B cell (primary cell): ENCODE results near the gene SLC24A3. TPM values are rescaled to one million over a fixed set of nuclear protein-coding genes. Genes with fewer than 3 reads are reported as not detected.

ENCODE experiments used
- ATAC-seq: fragments of 200-7000 bp; cut with Tn5 transposase; one replicate; pipeline ENCODE4 v1.10.0; 2021; ENCODE audit warnings: low read depth, mild to moderate bottlenecking, moderate number of reproducible peaks, moderate library complexity
- CTCF ChIA-PET: fragments of 350-600 bp; sonication (Branson Sonifier 250); formaldehyde crosslinking; loops from one replicate; lab custom pipeline; 2021; ENCODE audit warnings: antibody characterized with exemption, inconsistent platforms; lab: Charles Lee
- POLR2A ChIA-PET: fragments of 350-600 bp; sonication (Branson Sonifier 250); formaldehyde crosslinking; loops from one replicate; lab custom pipeline; 2021; ENCODE audit warnings: antibody characterized with exemption; lab: Charles Lee
- DNase-seq: peaks from one replicate; pipeline ENCODE4 v3.0.0; 2013
- H2AFZ ChIP-seq: 2 replicates; pipeline ENCODE4 v1.6.1; 2012; ENCODE audit warnings: mild to moderate bottlenecking, low read depth, low read length; ENCODE audit not compliant: insufficient read depth, poor library complexity, severe bottlenecking
- H3K27ac ChIP-seq, 2 donors: 1 replicate in 1 of 2; 2 replicates in 1 of 2; pipeline ENCODE4 v1.5.1; 2012 to 2013; ENCODE audit warnings: low read length in 2 of 2, mild to moderate bottlenecking in 2 of 2, moderate library complexity in 1 of 2
- H3K27me3 ChIP-seq, 4 experiments: fragments of 200-600 bp in 1 of 4; sonication (generic) in 1 of 4; replicated peaks in 1 of 4; 1 replicate in 2 of 4; 2 replicates in 2 of 4; pipeline versions ENCODE4 v1.6.1 to v1.7.0; 2013 to 2016; ENCODE audit warnings: low read length in 3 of 4, mild to moderate bottlenecking in 2 of 4, mixed read lengths in 1 of 4, moderate library complexity in 1 of 4; ENCODE audit not compliant: insufficient read depth in 4 of 4, control insufficient read depth in 3 of 4; ENCODE audit errors: control extremely low read depth in 1 of 4
- H3K36me3 ChIP-seq, 2 experiments: replicated peaks in 1 of 2; 1 replicate in 1 of 2; 2 replicates in 1 of 2; pipeline versions ENCODE4 v1.6.1 to v1.7.1; 2013; ENCODE audit warnings: low read length in 1 of 2; ENCODE audit not compliant: insufficient read depth in 2 of 2, control insufficient read depth in 1 of 2; ENCODE audit errors: control extremely low read depth in 1 of 2, extremely low read depth in 1 of 2
- H3K4me1 ChIP-seq, 2 donors: fragments of 200-600 bp in 1 of 2; sonication (generic) in 1 of 2; 1 replicate in 1 of 2; 2 replicates in 1 of 2; pipeline versions ENCODE4 v1.5.1 to v1.6.1; 2013 to 2017; ENCODE audit warnings: low read length in 2 of 2; ENCODE audit not compliant: control insufficient read depth in 2 of 2, insufficient read depth in 2 of 2
- H3K4me2 ChIP-seq: replicated peaks from 2 replicates; pipeline ENCODE3; 2012; ENCODE audit warnings: mild to moderate bottlenecking, low read depth, low read length; ENCODE audit not compliant: poor library complexity, severe bottlenecking
- H3K4me3 ChIP-seq, 5 experiments: fragments of 200-600 bp in 1 of 5; sonication (generic) in 1 of 5; 1 replicate in 3 of 5; 2 replicates in 2 of 5; pipeline versions ENCODE4 v1.5.1 to v1.7.0; 2011 to 2016; ENCODE audit warnings: low read length in 4 of 5, mild to moderate bottlenecking in 4 of 5, low read depth in 2 of 5, control low read depth in 1 of 5, moderate library complexity in 1 of 5; ENCODE audit not compliant: insufficient read depth in 1 of 5; ENCODE audit errors: control extremely low read depth in 1 of 5, extremely low read depth in 1 of 5
- H3K79me2 ChIP-seq: fragments of 200-600 bp; sonication (generic); one replicate; pipeline ENCODE4 v1.6.0; 2016; ENCODE audit warnings: low read length; ENCODE audit not compliant: control insufficient read depth, insufficient read depth
- H3K9ac ChIP-seq: fragments of 200-600 bp; sonication (generic); 2 replicates; pipeline ENCODE4 v1.6.1; 2017; ENCODE audit warnings: mild to moderate bottlenecking, low read length, moderate library complexity
- H3K9me3 ChIP-seq, 3 donors: one replicate each; pipeline versions ENCODE4 v1.6.1 to v1.7.1; 2013; ENCODE audit warnings: low read length in 2 of 3; ENCODE audit not compliant: control insufficient read depth in 2 of 3, insufficient read depth in 1 of 3; ENCODE audit errors: control extremely low read depth in 1 of 3
- H4K20me1 ChIP-seq: 2 replicates; pipeline ENCODE4 v1.6.0; 2012; ENCODE audit warnings: mild to moderate bottlenecking, low read length; ENCODE audit not compliant: insufficient read depth, control insufficient read depth, poor library complexity, severe bottlenecking
- H3K27ac Mint-ChIP-seq: one replicate; pipeline ENCODE4 v1.8.0; 2021; ENCODE audit warnings: mixed read lengths
- H3K27me3 Mint-ChIP-seq: one replicate; pipeline ENCODE4 v1.8.0; 2021; ENCODE audit warnings: mixed read lengths
- H3K4me1 Mint-ChIP-seq: one replicate; pipeline ENCODE4 v1.8.0; 2021; ENCODE audit warnings: mixed read lengths
- H3K4me3 Mint-ChIP-seq: one replicate; pipeline ENCODE4 v1.8.0; 2021; ENCODE audit warnings: mixed read lengths
- H3K9me3 Mint-ChIP-seq: one replicate; pipeline ENCODE4 v1.8.0; 2022; ENCODE audit warnings: mixed read lengths; ENCODE audit not compliant: insufficient read depth
- CTCF ChIP-seq: fragments of 200-600 bp; IDR thresholded peaks from one replicate; pipeline ENCODE4 v1.8.0; 2022; ENCODE audit warnings: antibody characterized with exemption, mild to moderate bottlenecking
- EZH2 ChIP-seq: IDR thresholded peaks from 2 replicates; pipeline ENCODE4 v1.6.1; 2012; ENCODE audit warnings: borderline replicate concordance, low read depth, mild to moderate bottlenecking, moderate library complexity, low read length; ENCODE audit not compliant: insufficient read depth, poor library complexity, severe bottlenecking
- WGBS: methylation state at CpG from one replicate; pipeline ENCODE4 v1.1.5; 2013; ENCODE audit warnings: missing lambda C conversion rate; ENCODE audit not compliant: insufficient coverage; 5-methylcytosine and 5-hydroxymethylcytosine counted together
- intact Hi-C: fragments of 100-400 bp; cut with micrococcal nuclease; formaldehyde crosslinking; loops from one replicate; pipeline ENCODE4 v1.10.0; 2022
- polyA plus RNA-seq: library from polyadenylated mRNA; depleted of rRNA; stranded (reverse); fragments of >200 nt; gene quantifications from 2 replicates; pipeline ENCODE4 v1.2.3, GENCODE V29; 2012
- total RNA-seq, 2 donors: library from RNA; stranded (reverse); fragments of 120-200 nt in 1 of 2; gene quantifications; 1 replicate in 1 of 2; 2 replicates in 1 of 2; pipeline versions ENCODE4 v1.2.3 to v1.2.4, GENCODE V29; 2013 to 2022

Gene SLC24A3
- total and polyA plus RNA-seq, 2 donors (not counting 1 experiment from before 2014, with no cell fraction given), result not detected

- Mint-ChIP-seq H3K9me3 (peaks cover 2% of the 10 kb centered on the region), H3K27ac (no peak overlapping the region), H3K4me3 (no peak overlapping the region), H3K4me1 (no peaks in the 10 kb centered on the region), H3K27me3 (peaks cover 26% of the 10 kb centered on the region)
- Histone ChIP-seq H3K9me3 (no peaks in the 10 kb centered on the region), H3K27me3 (no peaks in the 10 kb centered on the region), H3K4me3 (no peak overlapping the region), H4K20me1 (no peaks in the 10 kb centered on the region), H3K27ac (no peak overlapping the region), H3K36me3 (no peaks in the 10 kb centered on the region), H3K4me1 (no peaks in the 10 kb centered on the region), H3K9ac (no peak overlapping the region), H2AFZ (no peak overlapping the region), H3K4me2 (no peak overlapping the region), H3K79me2 (no peaks in the 10 kb centered on the region)
- WGBS, result 88% methylated on average over 1 of the region's 1 CpG
- intact Hi-C loops, result no loop called here
- POLR2A ChIA-PET, result no interaction called here
- ATAC-seq, result no peak
- no peak for DNase-seq
- TF ChIP-seq EZH2 (no peak), CTCF (no peak)
- CTCF ChIA-PET, result interaction anchor here (6.3 to 10.8 kb wide), 2 partner anchors 36 kb away, joined by 32 to 295 read pairs; no protein-coding TSS in a partner anchor
Measured at GRCh38 chr20:19625426-19625825, 413.0 kb downstream of the SLC24A3 start.

DNA sequence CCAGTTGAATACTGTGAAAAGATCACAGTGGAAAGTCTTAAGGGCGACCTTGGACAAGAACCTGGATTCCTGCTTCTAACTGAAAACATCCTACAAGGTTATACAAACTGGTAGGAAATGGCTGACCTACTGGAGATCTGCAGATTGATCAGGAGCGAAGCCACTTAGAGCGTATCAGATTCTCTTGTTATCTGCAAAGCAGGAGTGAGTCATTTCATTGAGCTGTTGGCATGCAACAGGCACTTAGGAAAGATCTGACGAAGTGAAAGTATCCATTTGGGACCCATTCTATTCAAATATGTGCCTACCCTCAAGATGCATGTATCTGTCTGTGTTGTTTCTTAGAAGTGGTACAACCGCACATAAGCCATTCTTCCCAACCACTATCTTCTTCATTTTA lies 414.5 kb downstream of the SLC24A3 start:
- H3K27me3 ChIP-seq, result no peaks in the 10 kb centered on the region
- POLR2A ChIA-PET, result no interaction called here

More for the DNA sequence above, 414.5 kb downstream of the SLC24A3 start:
- CTCF ChIA-PET, result interaction anchor here (0.8 to 10.8 kb wide), 4 partner anchors 10 to 202 kb away, joined by 3 to 295 read pairs (median 4); no protein-coding TSS in a partner anchor
- WGBS, result 93% methylated on average over 3 of the region's 5 CpGs
- Histone ChIP-seq H3K4me2 (no peak overlapping the region), H3K9me3 (no peaks in the 10 kb centered on the region), H3K4me1 (no peaks in the 10 kb centered on the region), H2AFZ (no peak overlapping the region), H3K27ac (no peak overlapping the region), H3K36me3 (no peaks in the 10 kb centered on the region), H4K20me1 (no peaks in the 10 kb centered on the region), H3K9ac (no peak overlapping the region), H3K4me3 (no peak overlapping the region), H3K79me2 (no peaks in the 10 kb centered on the region)
- no peak for TF ChIP-seq EZH2
- TF ChIP-seq CTCF, result no peak
- H3K9me3 Mint-ChIP-seq, result peaks cover 2% of the 10 kb centered on the region
- intact Hi-C loops, result no loop called here
- no peak overlapping the region for H3K4me3 Mint-ChIP-seq
- no peaks in the 10 kb centered on the region for H3K4me1 Mint-ChIP-seq
- no peak for DNase-seq
- peaks cover 25% of the 10 kb centered on the region for H3K27me3 Mint-ChIP-seq
- H3K27ac Mint-ChIP-seq, result no peak overlapping the region
- ATAC-seq, result no peak
